OCI-LY1 (cell line): Measurements from ENCODE around the gene CD163L1.

Experiments
- H2AFZ ChIP-seq: fragments of 200-600 bp; sonication (generic), shearing (Covaris generic); 2 replicates; pipeline ENCODE4 v1.6.0; 2014; ENCODE audit warnings: antibody characterized with exemption, mild to moderate bottlenecking, low read length
- H3F3A ChIP-seq: fragments of 200-600 bp; sonication (generic), shearing (Covaris generic); 2 replicates; pipeline ENCODE4 v1.6.0; 2014; ENCODE audit warnings: mild to moderate bottlenecking, antibody characterized with exemption, low read length, moderate library complexity; ENCODE audit not compliant: insufficient read depth
- H3K27ac ChIP-seq: fragments of 200-600 bp; sonication (generic); 2 replicates; pipeline ENCODE4 v1.5.1; 2014; ENCODE audit warnings: low read length, mixed run types, mild to moderate bottlenecking, low read depth; ENCODE audit not compliant: poor library complexity, severe bottlenecking
- H3K27me3 ChIP-seq: fragments of 200-600 bp; sonication (generic); 2 replicates; pipeline ENCODE4 v1.6.0; 2014; ENCODE audit warnings: antibody characterized with exemption, mild to moderate bottlenecking, low read length, moderate library complexity; ENCODE audit not compliant: insufficient read depth
- H3K36me3 ChIP-seq: fragments of 200-600 bp; sonication (generic); 2 replicates; pipeline ENCODE4 v1.6.1; 2014; ENCODE audit warnings: mild to moderate bottlenecking, antibody characterized with exemption, low read length, moderate library complexity, mixed read lengths; ENCODE audit not compliant: insufficient read depth
- H3K4me1 ChIP-seq: fragments of 200-600 bp; sonication (generic); 2 replicates; pipeline ENCODE4 v1.5.1; 2014; ENCODE audit warnings: mild to moderate bottlenecking, low read length, moderate library complexity; ENCODE audit not compliant: insufficient read depth, severe bottlenecking
- H3K4me2 ChIP-seq: fragments of 200-600 bp; sonication (generic), shearing (Covaris generic); 2 replicates; pipeline ENCODE4 v1.6.1; 2014; ENCODE audit warnings: low read length
- H3K4me3 ChIP-seq: fragments of 200-600 bp; sonication (generic); 2 replicates; pipeline ENCODE4 v1.5.1; 2014; ENCODE audit warnings: low read length, low read depth, mild to moderate bottlenecking, mixed read lengths; ENCODE audit not compliant: poor library complexity, severe bottlenecking
- H3K79me2 ChIP-seq: fragments of 200-600 bp; shearing (Covaris generic); 2 replicates; pipeline ENCODE4 v1.6.1; 2016; ENCODE audit warnings: mixed run types, low read length, mixed read lengths; ENCODE audit not compliant: insufficient read depth
- H3K9ac ChIP-seq: fragments of 200-600 bp; sonication (generic), shearing (Covaris generic); 2 replicates; pipeline ENCODE4 v1.6.1; 2014; ENCODE audit warnings: mild to moderate bottlenecking, low read length, mixed read lengths
- H3K9me2 ChIP-seq: fragments of 200-600 bp; sonication (generic), shearing (Covaris generic); 2 replicates; pipeline ENCODE4 v1.6.1; 2014; ENCODE audit warnings: low read depth, mild to moderate bottlenecking, low read length, mixed read lengths
- H3K9me3 ChIP-seq: fragments of 200-600 bp; shearing (Covaris generic); 2 replicates; pipeline ENCODE4 v1.6.1; 2014; ENCODE audit warnings: low read length, mixed read lengths
- H4K20me1 ChIP-seq: fragments of 200-600 bp; sonication (generic), shearing (Covaris generic); 2 replicates; pipeline ENCODE4 v1.6.0; 2016; ENCODE audit warnings: mild to moderate bottlenecking, low read length; ENCODE audit not compliant: insufficient read depth
- CTCF ChIP-seq: fragments of 200-600 bp; sonication (generic), shearing (Covaris generic); IDR thresholded peaks from 2 replicates; pipeline ENCODE4 v1.5.1; 2017; ENCODE audit warnings: mild to moderate bottlenecking, antibody characterized with exemption, low read length, moderate library complexity, mixed read lengths
- EZH2 ChIP-seq: fragments of 200-600 bp; sonication (generic), shearing (Covaris generic); IDR thresholded peaks from 2 replicates; pipeline ENCODE4 v1.8.0; 2017; ENCODE audit warnings: borderline replicate concordance, mixed run types, mild to moderate bottlenecking, antibody characterized with exemption, low read length, moderate library complexity, mixed read lengths

CD163L1 gene

DNA sequence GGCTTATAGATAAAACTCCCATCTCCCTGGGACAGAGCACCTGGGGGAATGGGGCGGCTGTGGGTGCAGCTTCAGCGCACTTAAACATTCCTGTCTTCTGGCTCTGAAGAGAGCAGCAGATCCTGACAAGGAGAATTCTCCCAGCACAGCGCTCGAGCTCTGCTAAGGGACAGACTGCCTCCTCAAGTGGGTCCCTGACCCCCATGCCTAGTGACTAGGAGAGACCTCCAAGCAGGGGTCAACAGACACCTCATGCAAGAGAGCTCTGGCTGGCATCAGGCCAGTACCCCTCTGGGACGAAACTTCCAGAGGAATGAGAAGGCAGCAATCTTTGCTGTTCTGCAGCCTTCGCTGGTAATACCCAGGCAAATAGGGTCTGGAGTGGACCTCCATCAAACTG lies 28.1 kb upstream of the CD163L1 start:
- H2AFZ ChIP-seq, result no peak overlapping the region
- H4K20me1 ChIP-seq, result no peaks in the 10 kb centered on the region
- no peaks in the 10 kb centered on the region for H3K4me1 ChIP-seq
- no peaks in the 10 kb centered on the region for H3F3A ChIP-seq
- H3K36me3 ChIP-seq, result no peaks in the 10 kb centered on the region
- no peaks in the 10 kb centered on the region for H3K79me2 ChIP-seq
- no peak overlapping the region for H3K4me2 ChIP-seq
- H3K27me3 ChIP-seq, result no peaks in the 10 kb centered on the region
- no peak overlapping the region for H3K9ac ChIP-seq
- no peaks in the 10 kb centered on the region for H3K9me3 ChIP-seq
- H3K27ac ChIP-seq, result no peak overlapping the region
- TF ChIP-seq CTCF, result no peak
- TF ChIP-seq EZH2, result no peak
- no peak overlapping the region for H3K4me3 ChIP-seq
- H3K9me2 ChIP-seq, result no peaks in the 10 kb centered on the region

DNA sequence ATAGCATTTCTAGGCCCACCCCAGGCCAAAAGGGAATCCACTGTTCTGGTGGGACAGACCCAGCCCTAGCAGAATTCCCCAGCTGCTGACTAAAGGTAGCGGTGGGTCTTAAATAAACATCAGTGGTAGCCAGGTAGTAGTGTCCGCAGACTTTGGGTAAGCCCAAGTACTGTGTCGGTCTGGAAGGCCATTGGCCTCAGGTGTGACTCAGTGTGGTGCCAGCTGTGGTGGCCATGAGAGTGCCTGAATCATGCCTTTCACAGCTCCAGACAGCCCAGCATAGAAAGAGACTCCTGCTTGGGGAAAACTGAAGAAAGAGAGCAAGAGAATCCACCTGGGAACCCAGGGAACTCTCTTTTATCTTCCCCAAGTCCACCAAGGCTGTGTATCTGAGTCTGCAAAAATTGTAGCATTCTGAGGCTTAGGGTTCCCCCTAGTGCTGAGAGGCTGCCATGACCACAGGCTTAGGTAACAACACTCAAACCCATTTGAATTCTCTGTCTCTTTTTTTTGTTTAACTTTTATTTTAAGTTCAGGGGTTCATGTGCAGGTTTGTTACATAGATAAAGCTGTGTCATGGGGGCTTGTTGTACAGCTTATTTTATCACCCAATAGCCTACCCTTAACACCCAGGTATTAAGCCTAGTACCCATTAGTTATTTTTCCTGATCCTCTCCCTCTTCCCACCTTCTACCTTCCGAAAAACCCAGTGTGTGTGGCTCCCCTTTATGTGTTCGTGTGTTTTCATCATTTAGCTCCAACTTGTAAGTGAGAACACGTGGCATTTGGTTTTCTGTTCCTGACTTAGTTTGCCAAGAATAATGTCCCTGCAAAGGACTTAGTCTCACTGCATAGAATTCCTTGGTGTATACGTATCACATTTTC lies 16.7 kb upstream of the CD163L1 start:
- Histone ChIP-seq H3K4me3 (no peak overlapping the region), H3K9ac (no peak overlapping the region), H3K9me2 (no peaks in the 10 kb centered on the region), H3K4me1 (no peaks in the 10 kb centered on the region), H2AFZ (no peak overlapping the region), H3K4me2 (no peak overlapping the region), H3K36me3 (no peaks in the 10 kb centered on the region), H3K9me3 (no peaks in the 10 kb centered on the region), H3K27me3 (no peaks in the 10 kb centered on the region), H3K79me2 (no peaks in the 10 kb centered on the region), H3K27ac (no peak overlapping the region), H3F3A (no peaks in the 10 kb centered on the region), H4K20me1 (no peaks in the 10 kb centered on the region)
- TF ChIP-seq CTCF (peak; percentile 79), EZH2 (no peak)

GRCh38 chr12:7459973-7460372 lies 16.0 kb upstream of the CD163L1 start:
- TF ChIP-seq EZH2 (no peak), CTCF (no peak)
- H3K27me3 ChIP-seq, result no peaks in the 10 kb centered on the region
- no peaks in the 10 kb centered on the region for H3K36me3 ChIP-seq
- no peaks in the 10 kb centered on the region for H3K9me2 ChIP-seq
- H2AFZ ChIP-seq, result no peak overlapping the region
- no peak overlapping the region for H3K9ac ChIP-seq
- no peaks in the 10 kb centered on the region for H3K9me3 ChIP-seq
- H3K27ac ChIP-seq, result no peak overlapping the region
- no peak overlapping the region for H3K4me3 ChIP-seq
- no peaks in the 10 kb centered on the region for H4K20me1 ChIP-seq
- no peaks in the 10 kb centered on the region for H3K79me2 ChIP-seq
- no peaks in the 10 kb centered on the region for H3F3A ChIP-seq
- no peaks in the 10 kb centered on the region for H3K4me1 ChIP-seq
- no peak overlapping the region for H3K4me2 ChIP-seq
